ENCODE data around the gene RNASE13.
"Not testable (repeated sequence)": the region's sequence is repeated elsewhere in the genome, so short reads cannot be mapped to it uniquely, and the experiment has no call there.

Gene RNASE13

GRCh38 chr14:20989787-20990600 is 44.6 kb downstream of the RNASE13 start, which contains the start of gene METTL17:
Gene METTL17 (plus strand): TSS chr14:20989980. CDS start chr14:20990003, 23 bp downstream.
- Histone ChIP-seq H3K4me1 (ENCODE audit: low read depth, poor library complexity, severe bottlenecking) (peaks cover 19% of the 10 kb centered on the region), H2AFZ (ENCODE audit: low read depth) (peak within 1 kb of the TSS; percentile 61), H3K79me2 (ENCODE audit: insufficient read depth, low read depth) (peaks cover 17% of the 10 kb centered on the region), H4K20me1 (ENCODE audit: insufficient read depth) (no peaks in the 10 kb centered on the region), H3K4me3 (IDR thresholded peaks at IDR 0.05; ENCODE audit: insufficient read depth, low read depth, low read length) (no peak within 1 kb of the TSS), H3K36me3 (ENCODE audit: insufficient read depth) (no peaks in the 10 kb centered on the region), H3K4me2 (peak within 1 kb of the TSS; percentile 63), H3K27ac (peak within 1 kb of the TSS; percentile 57), H3K27me3 (ENCODE audit: insufficient read depth, low read depth) (no peaks in the 10 kb centered on the region), H3K9ac (peak within 1 kb of the TSS; percentile 68)
- TF ChIP-seq, protein P1, sequence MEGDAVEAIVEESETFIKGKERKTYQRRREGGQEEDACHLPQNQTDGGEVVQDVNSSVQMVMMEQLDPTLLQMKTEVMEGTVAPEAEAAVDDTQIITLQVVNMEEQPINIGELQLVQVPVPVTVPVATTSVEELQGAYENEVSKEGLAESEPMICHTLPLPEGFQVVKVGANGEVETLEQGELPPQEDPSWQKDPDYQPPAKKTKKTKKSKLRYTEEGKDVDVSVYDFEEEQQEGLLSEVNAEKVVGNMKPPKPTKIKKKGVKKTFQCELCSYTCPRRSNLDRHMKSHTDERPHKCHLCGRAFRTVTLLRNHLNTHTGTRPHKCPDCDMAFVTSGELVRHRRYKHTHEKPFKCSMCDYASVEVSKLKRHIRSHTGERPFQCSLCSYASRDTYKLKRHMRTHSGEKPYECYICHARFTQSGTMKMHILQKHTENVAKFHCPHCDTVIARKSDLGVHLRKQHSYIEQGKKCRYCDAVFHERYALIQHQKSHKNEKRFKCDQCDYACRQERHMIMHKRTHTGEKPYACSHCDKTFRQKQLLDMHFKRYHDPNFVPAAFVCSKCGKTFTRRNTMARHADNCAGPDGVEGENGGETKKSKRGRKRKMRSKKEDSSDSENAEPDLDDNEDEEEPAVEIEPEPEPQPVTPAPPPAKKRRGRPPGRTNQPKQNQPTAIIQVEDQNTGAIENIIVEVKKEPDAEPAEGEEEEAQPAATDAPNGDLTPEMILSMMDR (conservative IDR thresholded peaks at IDR 0.05; ENCODE audit: low read depth, low read length) = peak; percentile 43; the same call in 1 of the 2 replicates

DNA sequence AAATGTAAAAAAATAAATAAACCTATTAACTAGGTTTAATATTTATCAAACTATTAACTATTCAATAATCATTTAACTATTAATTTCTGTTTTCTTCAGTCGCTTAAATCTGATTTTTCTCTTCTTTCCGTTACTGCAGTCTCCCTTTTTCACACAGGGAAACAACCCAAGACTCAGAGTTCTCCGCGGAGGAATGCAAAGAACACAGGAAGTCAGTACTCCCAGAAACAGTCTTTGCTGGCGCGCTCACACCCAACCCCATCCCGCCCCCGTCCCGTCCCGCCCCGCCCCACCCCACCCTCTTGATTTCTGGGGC is 45.2 kb downstream of the RNASE13 start:
- TF ChIP-seq, protein P1 (conservative IDR thresholded peaks at IDR 0.05; ENCODE audit: low read depth, low read length) = no peak
- H3K27me3 ChIP-seq (ENCODE audit: insufficient read depth, low read depth) = no peaks in the 10 kb centered on the region
- no peak overlapping the region for H3K9ac ChIP-seq
- H3K4me2 ChIP-seq = peak overlapping the region; percentile 63
- no peak overlapping the region for H3K4me3 ChIP-seq (IDR thresholded peaks at IDR 0.05; ENCODE audit: insufficient read depth, low read depth, low read length)
- H2AFZ ChIP-seq (ENCODE audit: low read depth) = peak overlapping the region; percentile 47; the same call in 1 of the 2 replicates
- H3K27ac ChIP-seq = peak overlapping the region; percentile 33; the same call in 1 of the 2 replicates
- no peaks in the 10 kb centered on the region for H4K20me1 ChIP-seq (ENCODE audit: insufficient read depth)
- H3K4me1 ChIP-seq (ENCODE audit: low read depth, poor library complexity, severe bottlenecking) = peaks cover 19% of the 10 kb centered on the region
- no peaks in the 10 kb centered on the region for H3K36me3 ChIP-seq (ENCODE audit: insufficient read depth)
- peaks cover 17% of the 10 kb centered on the region for H3K79me2 ChIP-seq (ENCODE audit: insufficient read depth, low read depth)

DNA sequence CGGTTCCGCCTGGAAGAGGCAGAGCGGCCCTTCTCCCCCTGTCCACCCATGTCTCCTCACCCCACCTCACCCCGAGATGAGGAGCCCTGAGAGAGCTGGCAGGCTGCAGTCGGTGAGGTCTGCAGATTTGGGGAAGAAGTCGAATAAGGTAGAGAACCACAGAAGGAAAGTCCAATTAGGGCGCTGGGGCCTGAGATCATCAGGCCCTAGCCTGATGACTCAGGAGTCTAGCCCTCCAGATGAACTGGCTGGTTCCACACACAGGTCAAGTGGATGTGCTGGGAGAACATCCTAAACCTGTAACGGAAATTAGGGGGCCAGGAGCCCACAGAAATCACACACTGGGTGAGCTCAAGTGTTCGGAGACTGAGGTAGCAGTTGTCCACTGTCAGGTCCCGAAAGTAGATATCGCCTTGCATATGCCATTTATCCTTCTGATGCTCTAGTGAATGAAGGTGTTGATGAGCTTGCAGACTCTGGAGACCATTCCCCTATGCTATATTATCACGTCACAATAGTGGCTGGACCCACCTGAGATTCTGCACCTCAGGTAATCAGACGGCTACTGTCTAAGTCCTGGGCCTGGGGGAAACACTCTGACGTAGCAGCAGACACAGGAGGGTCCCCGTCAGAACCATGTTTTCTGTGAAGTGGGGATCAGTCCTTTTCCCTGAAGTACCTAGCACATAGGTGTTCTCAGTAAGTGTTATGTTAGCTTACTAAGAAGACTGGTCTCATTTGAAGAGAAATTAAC is 45.7 kb downstream of the RNASE13 start:
- Histone ChIP-seq H3K36me3 (ENCODE audit: insufficient read depth) (no peaks in the 10 kb centered on the region), H3K9ac (no peak overlapping the region), H3K4me1 (ENCODE audit: low read depth, poor library complexity, severe bottlenecking) (peaks cover 19% of the 10 kb centered on the region), H2AFZ (ENCODE audit: low read depth) (peak overlapping the region; percentile 47; the same call in 1 of the 2 replicates), H3K27ac (peak overlapping the region; percentile 33; the same call in 1 of the 2 replicates), H3K4me2 (peak overlapping the region; percentile 63), H3K27me3 (ENCODE audit: insufficient read depth, low read depth) (no peaks in the 10 kb centered on the region), H4K20me1 (ENCODE audit: insufficient read depth) (no peaks in the 10 kb centered on the region), H3K79me2 (ENCODE audit: insufficient read depth, low read depth) (peaks cover 17% of the 10 kb centered on the region), H3K4me3 (IDR thresholded peaks at IDR 0.05; ENCODE audit: insufficient read depth, low read depth, low read length) (no peak overlapping the region)
- TF ChIP-seq, protein P1 (conservative IDR thresholded peaks at IDR 0.05; ENCODE audit: low read depth, low read length) = no peak

- no peak overlapping the region for H2AFZ ChIP-seq (ENCODE audit: low read depth)
- peaks cover 16% of the 10 kb centered on the region for H3K4me1 ChIP-seq (ENCODE audit: low read depth, poor library complexity, severe bottlenecking)
- H4K20me1 ChIP-seq (ENCODE audit: insufficient read depth) = no peaks in the 10 kb centered on the region
- no peaks in the 10 kb centered on the region for H3K36me3 ChIP-seq (ENCODE audit: insufficient read depth)
- TF ChIP-seq, protein P1 (conservative IDR thresholded peaks at IDR 0.05; ENCODE audit: low read depth, low read length) = no peak
- no peak overlapping the region for H3K9ac ChIP-seq
- no peak overlapping the region for H3K4me3 ChIP-seq (IDR thresholded peaks at IDR 0.05; ENCODE audit: insufficient read depth, low read depth, low read length)
- peaks cover 17% of the 10 kb centered on the region for H3K79me2 ChIP-seq (ENCODE audit: insufficient read depth, low read depth)
- no peaks in the 10 kb centered on the region for H3K27me3 ChIP-seq (ENCODE audit: insufficient read depth, low read depth)
- H3K27ac ChIP-seq = no peak overlapping the region
- no peak overlapping the region for H3K4me2 ChIP-seq
Measured at GRCh38 chr14:20986811-20987210, 47.8 kb downstream of the RNASE13 start.

GRCh38 chr14:20985650-20986049 is 49.0 kb downstream of the RNASE13 start:
- not testable (repeated sequence) for H3K36me3 ChIP-seq (ENCODE audit: insufficient read depth); H3K27me3 ChIP-seq (ENCODE audit: insufficient read depth, low read depth); H4K20me1 ChIP-seq (ENCODE audit: insufficient read depth); H3K79me2 ChIP-seq (ENCODE audit: insufficient read depth, low read depth); H3K4me3 ChIP-seq (IDR thresholded peaks at IDR 0.05; ENCODE audit: insufficient read depth, low read depth, low read length); H3K27ac ChIP-seq; H3K4me2 ChIP-seq; H3K4me1 ChIP-seq (ENCODE audit: low read depth, poor library complexity, severe bottlenecking); H2AFZ ChIP-seq (ENCODE audit: low read depth); H3K9ac ChIP-seq
